NCI-H345 treated with DMSO at 0.1 percent for 48 hours (cell line): ENCODE data around the gene PRR35.
A peak's percentile ranks its signal among the peaks of the same experiment; 100 is the strongest.
"Not testable (repeated sequence)": the region's sequence is repeated elsewhere in the genome, so short reads cannot be mapped to it uniquely, and the experiment has no call there.

ENCODE experiments used
- DNase-seq: peaks from one replicate; lab custom pipeline; 2025; ENCODE audit not compliant: unreplicated experiment; lab: John Stamatoyannopoulos, UW

Gene PRR35

GRCh38 chr16:591892-592517, 31.8 kb downstream of the PRR35 start:
- DNase-seq, result no peak

GRCh38 chr16:592518-593306, 32.5 kb downstream of the PRR35 start:
- DNase-seq, result peak; percentile 81

GRCh38 chr16:593406-593805, 33.2 kb downstream of the PRR35 start:
- DNase-seq, result peak; percentile 27

- no peak for DNase-seq
These were observed 33.6 kb downstream of the PRR35 start for GRCh38 chr16:593807-594206.

- DNase-seq, result no peak
These were observed 34.9 kb downstream of the PRR35 start for GRCh38 chr16:595094-595528.

GRCh38 chr16:595942-596735, 35.9 kb downstream of the PRR35 start:
- DNase-seq, result no peak

DNA sequence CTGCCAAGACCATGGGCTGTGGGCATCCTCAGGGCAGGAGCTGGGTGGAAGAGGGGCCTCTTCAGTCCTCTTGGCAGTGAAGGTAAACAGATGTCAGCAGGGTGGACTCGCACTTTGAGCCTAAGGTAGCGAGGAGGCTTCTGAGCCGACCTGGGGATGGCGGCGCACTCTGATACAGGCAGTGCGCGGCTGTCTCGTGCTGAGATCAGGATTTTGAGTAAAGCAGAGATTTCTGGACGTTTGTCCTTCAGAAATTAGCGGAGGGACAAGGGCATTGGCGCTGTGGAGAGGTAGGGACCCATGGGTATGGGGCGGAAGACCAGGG, 36.5 kb downstream of the PRR35 start:
- DNase-seq, result no peak

DNA sequence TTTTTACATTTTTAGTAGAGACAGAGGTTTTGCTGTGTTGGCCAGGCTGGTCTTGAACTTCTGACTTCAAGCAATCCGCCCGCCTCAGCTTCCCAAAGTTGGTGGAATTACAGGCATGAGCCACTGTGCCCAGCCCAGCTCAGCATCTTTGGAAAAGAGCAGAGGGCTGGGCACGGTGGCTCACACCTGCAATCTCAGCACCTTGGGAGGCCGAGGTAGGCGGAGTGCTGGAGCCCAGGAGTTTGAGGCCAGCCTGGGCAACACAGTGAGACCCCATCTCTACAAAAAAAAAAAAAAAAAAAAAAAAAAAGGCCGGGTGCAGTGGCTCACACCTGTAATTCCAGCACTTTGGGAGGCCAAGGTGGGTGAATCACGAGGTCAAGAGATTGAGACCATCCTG, 37.5 kb downstream of the PRR35 start:
- not testable (repeated sequence) for DNase-seq

DNA sequence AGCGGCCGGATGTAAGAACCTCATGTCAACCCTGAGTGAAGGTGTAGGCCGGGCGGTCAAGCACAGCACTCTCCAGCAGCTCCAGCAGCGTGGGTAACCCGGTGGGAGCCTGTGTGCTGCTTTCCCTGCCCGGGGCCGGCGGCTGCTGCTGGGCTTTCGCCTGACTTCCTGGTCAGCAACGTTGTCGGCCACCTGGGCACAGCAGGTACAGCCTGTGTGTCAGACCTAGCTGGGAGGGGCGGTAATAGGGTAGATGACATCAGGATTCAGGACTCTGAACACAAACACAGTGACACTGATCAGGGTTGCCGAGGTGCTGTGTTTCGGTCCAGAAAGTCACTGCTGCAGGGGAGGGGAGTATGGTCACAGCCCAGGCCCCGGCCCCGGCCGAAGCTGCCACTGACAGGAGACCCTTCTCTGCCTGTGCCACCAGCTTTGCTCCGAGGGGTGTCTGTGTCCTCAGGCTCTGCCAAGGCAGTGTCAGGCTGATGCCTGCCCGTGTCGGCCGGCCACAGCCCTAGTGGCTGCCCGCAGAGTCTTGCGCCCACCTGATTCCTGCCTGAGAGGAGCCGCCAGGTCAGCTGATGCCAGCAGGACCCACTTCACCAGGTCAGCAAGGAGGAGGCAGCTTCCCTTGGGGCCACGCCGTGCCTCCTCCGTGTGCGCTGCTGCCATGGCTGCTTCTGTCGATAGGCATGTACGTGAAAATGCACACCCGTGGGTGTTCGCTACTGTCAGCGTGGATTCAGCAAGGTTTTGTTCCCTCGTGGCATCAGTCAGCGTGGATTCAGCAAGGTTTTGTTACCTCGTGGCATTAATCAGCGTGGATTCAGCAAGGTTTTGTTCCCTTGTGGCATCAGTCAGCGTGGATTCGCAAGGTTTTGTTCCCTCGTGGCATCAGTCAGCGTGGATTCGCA, 38.9 kb downstream of the PRR35 start:
- DNase-seq, result no peak

- no peak for DNase-seq
These were observed 40.6 kb downstream of the PRR35 start for GRCh38 chr16:600781-601180.

DNA sequence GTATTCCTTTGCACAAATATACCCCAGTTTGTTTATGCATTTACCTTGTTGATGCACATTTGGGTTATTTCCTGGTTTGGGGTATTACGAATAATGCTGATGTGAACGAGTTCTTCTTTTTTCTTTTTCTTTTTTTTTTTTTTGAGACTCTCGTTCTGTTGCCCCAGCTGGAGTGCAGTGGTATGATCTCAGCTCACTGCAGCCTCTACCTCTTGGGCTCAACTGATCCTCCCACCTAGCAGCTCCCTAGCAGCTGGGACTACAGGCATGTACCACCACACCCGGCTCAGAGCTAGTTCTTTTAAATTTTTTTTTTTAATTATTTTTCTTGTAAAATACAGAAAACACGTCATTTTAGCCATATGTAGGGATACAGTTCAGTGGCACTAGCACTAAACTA, 43.7 kb downstream of the PRR35 start:
- DNase-seq, result no peak

- no peak for DNase-seq
These were observed 46.6 kb downstream of the PRR35 start for GRCh38 chr16:606656-607307.

GRCh38 chr16:608019-608418, 47.8 kb downstream of the PRR35 start:
- peak; percentile 61 for DNase-seq

DNA sequence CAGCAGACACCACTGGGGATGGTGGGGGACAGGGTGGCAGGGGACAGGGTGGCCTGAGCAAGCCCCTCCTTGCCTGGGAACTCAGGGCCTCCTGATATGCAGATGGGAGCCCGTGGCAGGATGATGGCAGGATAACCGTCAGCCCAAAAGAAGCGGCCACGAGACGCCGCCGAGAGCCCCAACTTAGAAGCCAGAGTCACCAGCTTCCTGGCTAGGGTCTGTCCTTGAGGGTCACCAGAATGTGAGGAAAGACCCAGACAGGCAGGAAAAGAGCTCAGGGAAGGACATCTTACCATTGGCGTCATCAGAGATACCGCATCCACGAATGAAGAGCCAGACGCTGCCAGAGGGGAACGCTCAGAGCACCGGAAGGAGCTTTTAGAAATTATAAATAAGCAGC, 49.1 kb downstream of the PRR35 start:
- no peak for DNase-seq

DNA sequence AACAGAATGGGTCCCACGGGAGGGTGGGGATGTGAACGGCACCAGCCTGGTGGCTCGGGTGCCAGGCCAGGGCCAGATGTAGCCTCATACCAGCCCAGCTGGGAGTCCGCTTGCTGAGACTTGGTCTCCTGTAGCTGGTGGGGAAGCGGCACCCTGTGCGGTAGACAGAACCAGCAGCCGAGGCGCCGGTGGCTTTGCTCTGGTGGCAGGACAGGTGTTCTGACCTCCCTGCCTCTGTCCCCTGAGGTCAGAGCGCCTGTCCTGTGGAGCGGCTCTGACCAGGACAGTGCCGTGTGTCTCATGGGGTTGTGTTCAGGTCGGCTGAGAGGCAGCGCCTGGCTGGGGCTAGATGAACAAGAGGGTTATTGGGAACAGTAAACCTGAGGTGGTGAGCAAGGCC, 49.8 kb downstream of the PRR35 start:
- no peak for DNase-seq

- no peak for DNase-seq
These were observed 50.6 kb downstream of the PRR35 start for GRCh38 chr16:610513-611381.

- no peak for DNase-seq
These were observed 54.9 kb downstream of the PRR35 start for GRCh38 chr16:615122-615521.
